Measurements from ENCODE around the gene KSR1.

- no peak for TF ChIP-seq POLR2A (IDR thresholded peaks at IDR 0.05; ENCODE audit: low read depth, low read length)
- TF ChIP-seq POLR2AphosphoS5 (IDR thresholded peaks at IDR 0.05; ENCODE audit: low read depth, low read length): no peak
- no peak for TF ChIP-seq TAF1 (IDR thresholded peaks at IDR 0.05; ENCODE audit: borderline replicate concordance, low read depth, low read length)
These were observed 121.0 kb downstream of the KSR1 start for GRCh38 chr17:27577121-27577761.
